ENCODE measurements around the gene SLC25A13.

Gene SLC25A13

DNA sequence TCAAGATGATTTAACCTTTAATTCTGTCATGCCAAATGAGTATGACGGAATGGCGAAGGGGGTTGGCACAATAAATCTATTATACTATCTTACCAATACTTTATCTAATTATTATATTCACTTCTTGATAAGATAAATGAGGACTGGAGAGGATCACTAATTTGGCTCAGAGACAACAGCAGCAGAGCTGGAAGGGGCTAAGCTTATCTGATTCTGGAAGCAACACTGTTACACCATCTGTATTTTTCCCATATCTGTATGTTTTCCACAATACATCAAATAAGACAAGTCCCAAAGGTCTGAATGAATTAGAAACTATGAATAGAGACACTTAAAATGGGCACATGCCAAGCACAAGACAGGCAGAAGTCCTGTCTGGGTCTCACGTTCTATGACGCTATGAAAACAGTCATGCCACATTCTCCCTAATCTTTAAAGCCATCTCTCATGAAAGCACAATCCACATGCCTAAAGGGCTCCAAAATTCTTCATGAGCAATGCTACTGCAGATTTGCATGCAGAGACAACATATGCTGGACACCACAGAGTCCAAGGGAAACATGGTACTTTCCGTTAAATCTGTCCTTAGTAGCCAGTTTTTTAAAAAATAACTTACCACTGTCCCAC is 88.3 kb downstream of the SLC25A13 start:
- no peak for DNase-seq (ENCODE audit: low spot score)
- TF ChIP-seq, protein P1, sequence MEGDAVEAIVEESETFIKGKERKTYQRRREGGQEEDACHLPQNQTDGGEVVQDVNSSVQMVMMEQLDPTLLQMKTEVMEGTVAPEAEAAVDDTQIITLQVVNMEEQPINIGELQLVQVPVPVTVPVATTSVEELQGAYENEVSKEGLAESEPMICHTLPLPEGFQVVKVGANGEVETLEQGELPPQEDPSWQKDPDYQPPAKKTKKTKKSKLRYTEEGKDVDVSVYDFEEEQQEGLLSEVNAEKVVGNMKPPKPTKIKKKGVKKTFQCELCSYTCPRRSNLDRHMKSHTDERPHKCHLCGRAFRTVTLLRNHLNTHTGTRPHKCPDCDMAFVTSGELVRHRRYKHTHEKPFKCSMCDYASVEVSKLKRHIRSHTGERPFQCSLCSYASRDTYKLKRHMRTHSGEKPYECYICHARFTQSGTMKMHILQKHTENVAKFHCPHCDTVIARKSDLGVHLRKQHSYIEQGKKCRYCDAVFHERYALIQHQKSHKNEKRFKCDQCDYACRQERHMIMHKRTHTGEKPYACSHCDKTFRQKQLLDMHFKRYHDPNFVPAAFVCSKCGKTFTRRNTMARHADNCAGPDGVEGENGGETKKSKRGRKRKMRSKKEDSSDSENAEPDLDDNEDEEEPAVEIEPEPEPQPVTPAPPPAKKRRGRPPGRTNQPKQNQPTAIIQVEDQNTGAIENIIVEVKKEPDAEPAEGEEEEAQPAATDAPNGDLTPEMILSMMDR (IDR thresholded peaks at IDR 0.05; ENCODE audit: extremely low read depth, insufficient read depth, missing control alignments): no peak
- in situ Hi-C loops (cut with MboI; ENCODE audit: low pct_unique_long_range_greater_than_20kb, low sequenced_read_pairs, unreplicated experiment): no loop called here

DNA sequence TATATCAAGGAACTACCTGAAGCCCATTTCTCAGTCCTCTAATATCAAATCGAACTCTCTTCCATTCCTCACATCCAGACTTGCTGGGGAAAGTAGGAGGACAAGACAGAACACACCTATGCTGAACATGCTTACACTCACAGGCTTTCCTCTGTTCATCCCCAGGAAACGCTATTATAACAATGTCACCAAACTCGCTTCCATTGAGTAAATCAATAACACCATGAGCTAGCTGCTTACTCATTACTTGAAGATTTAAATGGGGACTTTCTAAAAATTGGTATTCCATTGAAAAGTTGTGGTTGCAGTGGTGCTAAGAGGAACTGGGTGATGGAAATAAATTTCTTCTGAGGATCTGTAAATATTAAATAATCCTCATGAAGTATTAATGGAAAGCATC is 88.8 kb downstream of the SLC25A13 start:
- TF ChIP-seq, protein P1 (IDR thresholded peaks at IDR 0.05; ENCODE audit: extremely low read depth, insufficient read depth, missing control alignments): no peak
- no peak for DNase-seq (ENCODE audit: low spot score)
- in situ Hi-C loops (cut with MboI; ENCODE audit: low pct_unique_long_range_greater_than_20kb, low sequenced_read_pairs, unreplicated experiment): no loop called here

DNA sequence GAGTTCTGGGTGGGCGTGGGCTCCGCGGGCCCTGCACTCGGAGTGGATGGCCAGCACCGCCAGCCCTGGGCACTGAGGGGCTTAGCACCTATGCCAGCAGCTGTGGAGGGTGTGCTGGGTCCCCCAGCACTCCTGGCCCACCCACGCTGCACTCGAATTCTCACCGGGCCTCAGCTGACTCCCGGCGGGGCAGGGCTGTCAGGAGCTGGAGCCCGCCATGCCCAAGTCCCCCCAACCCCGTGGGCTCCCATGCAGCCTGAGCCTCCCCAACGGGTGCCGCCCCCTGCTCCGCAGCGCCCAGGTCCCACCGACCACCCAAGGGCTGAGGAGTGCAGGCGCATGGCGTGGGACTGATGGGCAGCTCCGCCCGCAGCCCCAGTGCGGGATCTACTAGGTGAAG is 93.1 kb downstream of the SLC25A13 start:
- DNase-seq (ENCODE audit: low spot score): no peak
- TF ChIP-seq, protein P1 (IDR thresholded peaks at IDR 0.05; ENCODE audit: extremely low read depth, insufficient read depth, missing control alignments): no peak
- in situ Hi-C loops (cut with MboI; ENCODE audit: low pct_unique_long_range_greater_than_20kb, low sequenced_read_pairs, unreplicated experiment): no loop called here

DNA sequence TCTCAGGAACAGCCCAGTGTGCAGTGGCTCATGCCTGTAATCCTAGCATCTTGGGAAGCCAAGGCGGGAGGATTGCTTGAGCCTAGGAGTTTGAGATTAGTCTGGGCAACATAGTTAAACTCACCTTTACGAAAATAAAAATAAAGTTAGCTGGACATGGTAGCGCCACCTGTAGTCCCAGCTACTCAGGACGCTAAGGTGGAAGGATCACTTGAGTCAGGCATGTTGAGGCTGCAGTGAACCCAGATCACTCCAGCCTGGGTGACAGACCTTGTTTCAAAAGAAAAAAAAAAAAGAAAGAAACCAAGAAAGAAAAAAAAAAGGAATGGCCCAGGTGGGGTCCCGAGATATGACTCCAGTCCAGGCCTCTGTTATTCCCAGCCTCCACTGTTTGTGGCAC is 96.6 kb downstream of the SLC25A13 start:
- in situ Hi-C loops (cut with MboI; ENCODE audit: low pct_unique_long_range_greater_than_20kb, low sequenced_read_pairs, unreplicated experiment): no loop called here
- no peak for DNase-seq (ENCODE audit: low spot score)
- TF ChIP-seq, protein P1 (IDR thresholded peaks at IDR 0.05; ENCODE audit: extremely low read depth, insufficient read depth, missing control alignments): no peak

DNA sequence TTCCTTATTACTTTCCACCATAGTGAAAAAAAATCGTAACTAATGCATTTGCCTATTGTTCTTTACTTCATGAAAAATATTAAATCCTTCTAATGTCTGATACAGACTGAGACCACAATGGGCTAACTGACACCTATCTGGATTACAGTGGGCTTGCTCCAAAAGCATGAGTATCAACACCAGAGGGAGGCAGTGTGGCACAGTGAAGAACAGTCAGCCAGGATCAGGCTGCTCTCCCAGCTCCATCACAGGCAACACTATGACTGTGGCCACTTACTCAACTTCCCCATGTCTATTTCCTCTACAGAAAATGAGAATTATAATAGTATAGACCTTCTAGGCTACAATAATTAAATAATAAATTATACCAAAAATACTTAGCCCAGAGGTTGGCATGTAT is 97.2 kb downstream of the SLC25A13 start:
- TF ChIP-seq, protein P1 (IDR thresholded peaks at IDR 0.05; ENCODE audit: extremely low read depth, insufficient read depth, missing control alignments): peak; percentile 36
- in situ Hi-C loops (cut with MboI; ENCODE audit: low pct_unique_long_range_greater_than_20kb, low sequenced_read_pairs, unreplicated experiment): no loop called here
- peak; percentile 35 for DNase-seq (ENCODE audit: low spot score)

DNA sequence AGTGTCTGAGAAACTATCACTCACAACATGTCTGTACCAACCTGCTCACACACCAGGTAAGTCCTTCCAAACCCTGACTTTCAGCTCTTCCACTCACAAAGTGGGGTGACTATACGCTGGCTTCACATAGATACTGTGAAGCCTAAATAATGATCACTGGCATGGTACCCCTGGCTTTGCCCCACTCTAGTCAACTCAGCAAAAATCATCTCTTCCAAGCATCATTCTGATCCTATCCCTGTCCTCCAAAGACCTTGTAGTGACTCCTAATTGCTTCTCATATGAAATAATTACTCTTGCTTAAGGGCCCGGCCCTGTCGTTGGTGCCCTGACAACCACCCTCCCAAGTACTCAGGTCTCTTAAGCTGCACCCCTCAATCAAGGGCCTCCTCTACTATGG is 97.8 kb downstream of the SLC25A13 start:
- in situ Hi-C loops (cut with MboI; ENCODE audit: low pct_unique_long_range_greater_than_20kb, low sequenced_read_pairs, unreplicated experiment): no loop called here
- TF ChIP-seq, protein P1 (IDR thresholded peaks at IDR 0.05; ENCODE audit: extremely low read depth, insufficient read depth, missing control alignments): no peak
- no peak for DNase-seq (ENCODE audit: low spot score)
